AG08395 (cell line): ENCODE data around the gene PALLD.
A peak's percentile ranks its signal among the peaks of the same experiment; 100 is the strongest.
"Not testable (repeated sequence)": the region's sequence is repeated elsewhere in the genome, so short reads cannot be mapped to it uniquely, and the experiment has no call there.

ENCODE experiments used
- DNase-seq: peaks from one replicate; pipeline ENCODE4 v3.0.0; 2012; ENCODE audit warnings: mixed read lengths, low spot score

The PALLD gene

GRCh38 chr4:168708108-168708507 lies 211.3 kb downstream of the PALLD start:
- DNase-seq = no peak

- DNase-seq = peak; percentile 50
Measured at GRCh38 chr4:168710353-168710946, 213.6 kb downstream of the PALLD start.

GRCh38 chr4:168711197-168712140 lies 214.6 kb downstream of the PALLD start:
- DNase-seq = peak; percentile 84

- DNase-seq = no peak
Measured at GRCh38 chr4:168712316-168712890, 215.6 kb downstream of the PALLD start.

GRCh38 chr4:168713253-168713652 lies 216.4 kb downstream of the PALLD start:
- DNase-seq = no peak

GRCh38 chr4:168715896-168716295 lies 219.0 kb downstream of the PALLD start:
- DNase-seq = no peak

- DNase-seq = no peak
Measured at GRCh38 chr4:168716406-168717129, 219.7 kb downstream of the PALLD start.

- no peak for DNase-seq
Measured at GRCh38 chr4:168717847-168718246, 221.0 kb downstream of the PALLD start.

- no peak for DNase-seq
Measured at GRCh38 chr4:168719725-168720124, 222.9 kb downstream of the PALLD start.

- no peak for DNase-seq
Measured at GRCh38 chr4:168720396-168720900, 223.6 kb downstream of the PALLD start.

GRCh38 chr4:168722391-168722790 lies 225.5 kb downstream of the PALLD start:
- no peak for DNase-seq

- peak; percentile 25 for DNase-seq
Measured at GRCh38 chr4:168723020-168723419, 226.2 kb downstream of the PALLD start.

- DNase-seq = no peak
Measured at GRCh38 chr4:168723569-168723968, 226.7 kb downstream of the PALLD start.

- DNase-seq = no peak
Measured at GRCh38 chr4:168724243-168724642, 227.4 kb downstream of the PALLD start.

GRCh38 chr4:168724686-168725411 lies 228.0 kb downstream of the PALLD start:
- peak; percentile 27 for DNase-seq

- no peak for DNase-seq
Measured at GRCh38 chr4:168725930-168726329, 229.1 kb downstream of the PALLD start.

GRCh38 chr4:168727181-168727580 lies 230.3 kb downstream of the PALLD start:
- not testable (repeated sequence) for DNase-seq

GRCh38 chr4:168731006-168731636 lies 234.3 kb downstream of the PALLD start:
- DNase-seq = no peak

- no peak for DNase-seq
Measured at GRCh38 chr4:168731706-168732414, 235.0 kb downstream of the PALLD start.

- no peak for DNase-seq
Measured at GRCh38 chr4:168732714-168733113, 235.9 kb downstream of the PALLD start.
